Measurements from ENCODE around the gene CRK.
"Not testable (repeated sequence)": the region's sequence is repeated elsewhere in the genome, so short reads cannot be mapped to it uniquely, and the experiment has no call there.

- not testable (repeated sequence) for TF ChIP-seq POLR2A (IDR thresholded peaks at IDR 0.05; ENCODE audit: low read length); GATA1 (IDR thresholded peaks at IDR 0.05; ENCODE audit: low read depth, low read length)
Measured at GRCh38 chr17:1442721-1443120, 13.3 kb downstream of the CRK start.

Data from erythroblast (primary cell).